ENCODE data around the gene SPATA25. TPM values are rescaled to one million over a fixed set of nuclear protein-coding genes. Genes with fewer than 3 reads are reported as not detected.
A peak's percentile ranks its signal among the peaks of the same experiment; 100 is the strongest.
"Not testable (repeated sequence)": the region's sequence is repeated elsewhere in the genome, so short reads cannot be mapped to it uniquely, and the experiment has no call there.

The SPATA25 gene, protein sequence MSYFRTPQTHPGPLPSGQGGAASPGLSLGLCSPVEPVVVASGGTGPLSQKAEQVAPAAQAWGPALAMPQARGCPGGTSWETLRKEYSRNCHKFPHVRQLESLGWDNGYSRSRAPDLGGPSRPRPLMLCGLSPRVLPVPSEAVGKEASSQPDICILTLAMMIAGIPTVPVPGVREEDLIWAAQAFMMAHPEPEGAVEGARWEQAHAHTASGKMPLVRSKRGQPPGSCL
- not detected for polyA plus RNA-seq (2013, experiment 1 of 4)
- not detected for polyA plus RNA-seq (2013, experiment 2 of 4)
- not detected for polyA plus RNA-seq (2013, experiment 3 of 4)
- 0.57 TPM for polyA plus RNA-seq (2013, experiment 4 of 4)

DNA sequence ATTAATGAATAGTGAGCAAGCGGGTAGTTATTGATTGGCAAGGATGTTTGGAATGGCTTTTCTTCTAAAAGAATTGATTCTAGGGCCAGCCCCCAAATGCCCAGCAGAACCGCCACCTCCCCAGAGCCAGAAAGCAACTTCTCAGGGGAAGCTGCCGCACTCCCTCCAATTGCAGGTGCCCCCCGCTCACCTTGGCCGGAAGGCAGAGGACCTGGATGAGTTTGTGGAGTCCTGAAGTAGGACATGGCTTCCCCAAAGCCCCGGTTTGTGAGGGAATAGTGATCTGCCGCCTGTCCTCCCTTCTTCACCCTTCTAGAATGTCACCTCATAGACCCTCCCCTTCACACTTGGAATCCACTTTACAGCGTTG lies at the start of gene SPATA25:
SPATA25 (minus strand) TSS at position 277 of the 370 bp plus-strand sequence; CDS start at position 245, 32 bp downstream.
- Histone ChIP-seq H3K36me3 (ENCODE audit: control insufficient read depth, insufficient read depth, low read length) (peaks cover 16% of the 10 kb centered on the region), H3K4me1 (ENCODE audit: control insufficient read depth, insufficient read depth, low read length) (peaks cover 9% of the 10 kb centered on the region), H3K27ac (ENCODE audit: insufficient read depth, low read depth, low read length, poor library complexity, severe bottlenecking) (no peak within 1 kb of the TSS), H3K9me3 (ENCODE audit: control insufficient read depth, low read length) (no peaks in the 10 kb centered on the region), H3K4me3 (ENCODE audit: insufficient read depth, low read depth, low read length) (no peak within 1 kb of the TSS), H3K27me3 (ENCODE audit: control insufficient read depth, insufficient read depth, low read length, poor library complexity, severe bottlenecking) (peaks cover 14% of the 10 kb centered on the region)
- WGBS, 2 experiments, result 89 to 93% methylated on average over 8 of the region's 8 CpGs

DNA sequence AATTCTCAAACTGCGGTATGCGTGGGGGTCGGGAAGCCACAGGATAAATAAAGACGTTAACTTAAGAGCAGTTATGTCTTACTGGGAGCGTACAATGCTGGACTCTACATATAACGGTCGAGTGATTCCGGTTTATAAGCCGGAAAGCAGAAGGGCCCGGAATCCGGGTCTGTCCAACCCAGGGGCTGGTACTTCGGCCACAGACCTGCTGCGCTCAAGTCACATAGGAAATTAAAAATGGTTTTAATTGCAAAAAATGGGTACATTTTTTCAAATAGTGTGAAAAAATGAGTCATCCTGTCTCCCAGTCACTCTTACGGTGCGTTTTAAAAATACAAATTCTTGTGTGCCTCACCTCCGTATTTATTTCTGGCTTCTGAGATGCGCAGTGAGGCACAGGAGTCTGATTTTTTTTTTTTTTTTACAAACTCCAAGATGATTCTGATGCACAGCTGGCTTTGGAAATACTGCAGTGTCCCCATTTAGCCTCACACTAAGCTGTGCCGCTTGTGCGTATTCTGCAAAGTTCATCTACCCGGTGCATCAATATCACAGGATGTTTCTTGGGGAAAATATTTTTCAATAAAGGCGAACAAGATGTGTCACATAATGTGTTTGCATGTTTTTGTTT lies 48.1 kb upstream of the SPATA25 start:
- Histone ChIP-seq H3K27ac (ENCODE audit: insufficient read depth, low read depth, low read length, poor library complexity, severe bottlenecking) (peak overlapping the region; percentile 100), H3K36me3 (ENCODE audit: control insufficient read depth, insufficient read depth, low read length) (peaks cover 16% of the 10 kb centered on the region), H3K27me3 (ENCODE audit: control insufficient read depth, insufficient read depth, low read length, poor library complexity, severe bottlenecking) (no peaks in the 10 kb centered on the region), H3K4me3 (ENCODE audit: insufficient read depth, low read depth, low read length) (peak overlapping the region; percentile 72), H3K4me1 (ENCODE audit: control insufficient read depth, insufficient read depth, low read length) (no peaks in the 10 kb centered on the region), H3K9me3 (ENCODE audit: control insufficient read depth, low read length) (no peaks in the 10 kb centered on the region)
- WGBS, 2 experiments, result 30% methylated on average over 21 of the region's 21 CpGs

DNA sequence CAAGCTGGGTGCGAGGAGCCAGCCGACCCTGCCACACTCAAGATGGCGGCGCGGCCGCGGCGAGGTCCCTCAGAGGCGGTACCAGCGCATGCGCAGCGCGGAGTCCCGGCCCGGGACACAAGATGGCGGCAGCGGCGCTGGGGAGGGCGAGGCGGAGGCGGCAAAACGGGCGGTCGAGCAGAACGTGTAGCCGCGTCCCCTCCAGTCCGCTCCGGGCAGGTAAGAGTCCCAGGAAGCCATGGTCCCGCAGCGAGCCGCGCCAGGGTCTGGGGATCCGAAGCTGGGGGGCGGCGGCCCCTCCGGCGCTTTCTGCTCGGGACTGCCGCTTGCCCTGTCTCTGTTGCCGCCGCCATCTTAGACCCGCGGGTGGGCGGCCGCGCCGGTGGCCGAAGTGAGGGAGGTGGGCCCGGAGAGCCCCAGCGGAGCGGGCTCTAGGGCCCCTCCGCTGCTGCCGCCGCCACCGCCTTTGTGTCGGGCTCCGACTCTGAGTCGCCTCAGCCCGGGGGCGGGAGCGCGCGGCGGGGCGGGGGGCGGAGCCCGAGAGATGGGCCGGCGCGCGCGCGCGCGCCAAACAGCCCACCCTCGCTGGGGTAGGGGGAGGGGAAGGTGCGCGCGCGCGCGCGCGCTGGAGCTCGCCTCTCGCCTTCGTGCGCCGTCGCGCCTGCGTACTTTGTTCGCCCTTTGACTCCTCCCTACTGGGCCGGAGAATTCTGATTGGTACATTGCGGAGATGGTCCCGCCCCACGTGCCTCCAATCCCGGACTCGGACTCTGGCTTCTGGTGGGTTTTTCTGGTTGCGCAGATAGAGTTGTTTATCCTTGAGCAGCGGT lies 47.4 kb upstream of the SPATA25 start, which contains the start of gene PCIF1:
PCIF1 (plus strand) TSS at position 98 of the 830 bp plus-strand sequence. CDS start 4,317 bp downstream, outside the sequence.
- no peaks in the 10 kb centered on the region for H3K9me3 ChIP-seq (ENCODE audit: control insufficient read depth, low read length)
- peak within 1 kb of the TSS; percentile 100 for H3K27ac ChIP-seq (ENCODE audit: insufficient read depth, low read depth, low read length, poor library complexity, severe bottlenecking)
- peaks cover 12% of the 10 kb centered on the region for H3K36me3 ChIP-seq (ENCODE audit: control insufficient read depth, insufficient read depth, low read length)
- peak within 1 kb of the TSS; percentile 72 for H3K4me3 ChIP-seq (ENCODE audit: insufficient read depth, low read depth, low read length)
- WGBS, 2 experiments, result 0% methylated on average over 102 of the region's 102 CpGs
- no peaks in the 10 kb centered on the region for H3K27me3 ChIP-seq (ENCODE audit: control insufficient read depth, insufficient read depth, low read length, poor library complexity, severe bottlenecking)
- no peaks in the 10 kb centered on the region for H3K4me1 ChIP-seq (ENCODE audit: control insufficient read depth, insufficient read depth, low read length)

DNA sequence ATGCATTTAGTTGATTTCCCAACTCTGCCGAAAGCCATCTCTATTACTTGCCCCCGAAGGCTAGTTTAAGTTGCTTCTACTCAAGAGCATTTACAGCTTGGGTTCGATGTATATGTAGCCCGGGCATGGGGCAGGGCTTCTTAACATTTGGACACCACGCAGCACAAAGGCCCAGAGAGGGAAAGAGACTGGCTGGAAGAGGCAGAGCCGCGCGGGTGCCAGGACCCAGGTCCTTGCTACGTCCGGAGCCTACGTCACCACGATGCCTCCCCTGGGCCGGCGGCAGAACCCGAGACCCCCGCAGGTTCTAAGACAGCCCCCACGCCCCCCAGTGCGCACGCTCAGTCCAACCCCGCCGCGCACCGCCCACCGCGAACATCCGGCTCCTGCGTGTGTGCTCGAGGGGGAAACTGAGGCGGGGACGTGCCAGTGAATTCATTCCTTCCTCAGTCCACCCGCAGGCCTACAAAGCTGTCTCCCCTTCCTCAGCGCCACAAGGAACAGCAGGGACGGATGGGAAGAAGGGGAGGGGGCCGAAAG lies 46.7 kb upstream of the SPATA25 start:
- Histone ChIP-seq H3K27ac (ENCODE audit: insufficient read depth, low read depth, low read length, poor library complexity, severe bottlenecking) (peak overlapping the region; percentile 100), H3K9me3 (ENCODE audit: control insufficient read depth, low read length) (no peaks in the 10 kb centered on the region), H3K4me3 (ENCODE audit: insufficient read depth, low read depth, low read length) (peak overlapping the region; percentile 72), H3K36me3 (ENCODE audit: control insufficient read depth, insufficient read depth, low read length) (peaks cover 12% of the 10 kb centered on the region), H3K27me3 (ENCODE audit: control insufficient read depth, insufficient read depth, low read length, poor library complexity, severe bottlenecking) (no peaks in the 10 kb centered on the region), H3K4me1 (ENCODE audit: control insufficient read depth, insufficient read depth, low read length) (no peaks in the 10 kb centered on the region)
- 0% methylated on average over 34 of the region's 34 CpGs for WGBS, 2 experiments

DNA sequence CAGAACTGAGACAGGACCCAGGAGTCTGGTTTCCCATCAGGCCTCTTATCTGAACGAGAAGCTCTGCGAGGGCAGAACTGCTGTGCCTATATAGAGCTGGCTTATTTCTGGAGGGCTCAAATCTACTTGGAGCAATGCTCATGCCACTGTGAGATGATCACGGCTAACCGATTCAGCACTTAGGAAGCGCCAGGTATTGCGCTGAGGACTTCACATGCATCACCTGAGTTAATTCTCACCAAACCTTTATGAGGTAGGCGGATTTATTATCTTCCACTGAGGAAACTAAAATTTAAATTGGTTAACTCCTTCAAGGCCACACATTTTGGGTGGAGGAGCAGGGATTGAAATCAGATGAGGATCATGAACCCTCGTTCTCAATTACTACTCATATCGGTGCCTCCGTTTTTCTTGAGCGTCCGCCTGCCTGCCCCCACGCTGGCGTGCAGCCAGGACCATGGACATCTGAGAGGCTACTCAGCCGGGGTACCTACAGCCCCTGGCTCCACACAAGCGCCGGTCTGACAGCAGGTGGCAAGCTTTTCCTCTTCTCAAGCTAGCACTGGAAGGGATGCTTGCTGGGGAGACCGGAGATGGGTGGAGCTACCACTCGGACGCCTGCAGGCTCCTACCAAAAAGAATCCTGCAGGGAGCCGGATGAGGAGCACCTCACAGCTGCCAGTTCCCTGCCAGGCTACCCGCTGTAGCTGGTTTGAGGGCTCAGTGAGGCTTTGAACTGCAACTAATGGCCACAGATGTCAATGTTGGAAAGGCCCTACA lies 46.0 kb upstream of the SPATA25 start:
- H3K36me3 ChIP-seq (ENCODE audit: control insufficient read depth, insufficient read depth, low read length), result peaks cover 6% of the 10 kb centered on the region
- peak overlapping the region; percentile 72 for H3K4me3 ChIP-seq (ENCODE audit: insufficient read depth, low read depth, low read length)
- peak overlapping the region; percentile 100 for H3K27ac ChIP-seq (ENCODE audit: insufficient read depth, low read depth, low read length, poor library complexity, severe bottlenecking)
- H3K4me1 ChIP-seq (ENCODE audit: control insufficient read depth, insufficient read depth, low read length), result no peaks in the 10 kb centered on the region
- WGBS, 2 experiments, result 30% methylated on average over 22 of the region's 22 CpGs
- no peaks in the 10 kb centered on the region for H3K9me3 ChIP-seq (ENCODE audit: control insufficient read depth, low read length)
- H3K27me3 ChIP-seq (ENCODE audit: control insufficient read depth, insufficient read depth, low read length, poor library complexity, severe bottlenecking), result no peaks in the 10 kb centered on the region

DNA sequence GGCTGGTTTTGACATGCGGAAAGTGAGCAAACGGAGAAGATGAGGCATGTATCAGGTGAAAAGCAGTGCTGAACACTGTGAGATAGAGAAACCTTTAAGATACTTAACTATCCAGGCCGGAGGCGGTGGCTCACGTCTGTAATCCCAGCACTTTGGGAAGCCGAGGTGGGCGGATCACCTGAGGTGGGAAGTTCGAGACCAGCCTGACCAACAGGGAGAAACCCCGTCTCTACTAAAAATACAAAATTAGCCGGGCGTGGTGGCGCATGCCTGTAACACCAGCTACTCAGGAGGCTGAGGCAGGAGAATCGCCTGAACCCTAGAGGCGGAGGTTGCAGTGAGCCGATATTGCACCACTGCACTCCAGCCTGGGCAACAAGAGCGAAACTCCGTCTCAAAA lies 44.3 kb upstream of the SPATA25 start:
- H3K4me1 ChIP-seq (ENCODE audit: control insufficient read depth, insufficient read depth, low read length); H3K9me3 ChIP-seq (ENCODE audit: control insufficient read depth, low read length); H3K36me3 ChIP-seq (ENCODE audit: control insufficient read depth, insufficient read depth, low read length); H3K27me3 ChIP-seq (ENCODE audit: control insufficient read depth, insufficient read depth, low read length, poor library complexity, severe bottlenecking); H3K4me3 ChIP-seq (ENCODE audit: insufficient read depth, low read depth, low read length); H3K27ac ChIP-seq (ENCODE audit: insufficient read depth, low read depth, low read length, poor library complexity, severe bottlenecking): not testable (repeated sequence)
- 94 to 95% methylated on average over 17 of the region's 17 CpGs for WGBS, 2 experiments

DNA sequence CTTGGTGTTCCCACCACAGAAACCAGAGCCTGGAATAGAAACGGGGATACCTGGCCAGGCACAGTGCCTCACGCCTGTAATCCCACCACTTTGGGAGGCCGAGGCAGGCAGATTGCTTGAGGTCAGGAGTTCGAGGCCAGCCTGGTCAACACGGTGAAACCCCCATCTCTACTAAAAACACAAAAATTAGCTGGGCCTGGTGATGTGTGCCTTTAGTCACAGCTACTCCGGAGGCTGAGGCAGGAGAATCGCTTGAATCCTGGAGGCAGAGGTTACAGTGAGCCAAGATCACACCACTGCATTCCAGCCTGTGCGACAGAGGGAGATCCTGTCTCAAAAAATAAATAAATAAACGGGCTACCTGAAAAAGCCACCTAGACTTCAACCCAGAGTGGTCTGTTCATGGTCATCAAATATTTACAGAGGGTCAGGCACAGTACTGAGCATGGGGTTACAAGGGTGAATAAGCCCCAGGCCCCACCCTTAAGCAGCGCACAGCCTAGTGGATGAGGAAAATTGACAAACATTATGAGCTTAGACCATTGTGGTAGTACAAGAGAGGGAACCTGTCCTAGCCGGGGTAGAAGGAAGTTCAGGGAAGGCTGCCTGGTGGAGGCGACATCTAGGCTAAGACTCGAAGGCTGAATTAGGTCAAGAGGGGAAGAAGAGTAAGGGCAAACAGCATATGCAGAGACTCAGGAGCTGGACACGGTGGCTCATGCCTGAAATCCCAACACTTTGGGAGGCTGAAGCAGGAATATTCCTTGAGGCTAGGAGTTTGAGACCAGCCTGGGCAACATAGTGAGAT lies 39.9 kb upstream of the SPATA25 start:
- Histone ChIP-seq H3K9me3 (ENCODE audit: control insufficient read depth, low read length) (no peaks in the 10 kb centered on the region), H3K4me3 (ENCODE audit: insufficient read depth, low read depth, low read length) (no peak overlapping the region), H3K36me3 (ENCODE audit: control insufficient read depth, insufficient read depth, low read length) (no peaks in the 10 kb centered on the region), H3K27ac (ENCODE audit: insufficient read depth, low read depth, low read length, poor library complexity, severe bottlenecking) (no peak overlapping the region), H3K4me1 (ENCODE audit: control insufficient read depth, insufficient read depth, low read length) (peaks cover 14% of the 10 kb centered on the region), H3K27me3 (ENCODE audit: control insufficient read depth, insufficient read depth, low read length, poor library complexity, severe bottlenecking) (no peaks in the 10 kb centered on the region)
- WGBS, 2 experiments, result 92 to 94% methylated on average over 14 of the region's 14 CpGs

DNA sequence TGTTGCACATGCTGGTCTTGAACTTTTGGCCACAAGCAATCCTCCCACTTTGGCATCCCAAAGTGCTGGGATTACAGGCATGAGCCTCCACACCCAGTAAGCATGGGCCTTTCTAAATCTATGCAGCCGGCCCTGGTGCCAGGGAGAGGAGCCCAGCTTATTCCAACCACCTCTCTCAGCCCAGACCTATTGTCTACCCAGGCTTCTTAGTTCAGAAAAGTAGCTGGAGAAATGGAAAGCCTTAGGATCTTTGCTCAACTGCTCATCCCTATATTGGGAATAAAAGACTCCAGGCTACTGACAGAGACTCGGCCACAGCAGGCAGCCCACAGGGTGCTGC lies 39.3 kb upstream of the SPATA25 start:
- Histone ChIP-seq H3K4me1 (ENCODE audit: control insufficient read depth, insufficient read depth, low read length) (peaks cover 14% of the 10 kb centered on the region), H3K27ac (ENCODE audit: insufficient read depth, low read depth, low read length, poor library complexity, severe bottlenecking) (no peak overlapping the region)
- WGBS, 2 experiments, result 87 to 88% methylated on average over 2 of the region's 2 CpGs

More for the DNA sequence above, 39.3 kb upstream of the SPATA25 start:
- Histone ChIP-seq H3K36me3 (ENCODE audit: control insufficient read depth, insufficient read depth, low read length) (no peaks in the 10 kb centered on the region), H3K27me3 (ENCODE audit: control insufficient read depth, insufficient read depth, low read length, poor library complexity, severe bottlenecking) (no peaks in the 10 kb centered on the region), H3K4me3 (ENCODE audit: insufficient read depth, low read depth, low read length) (no peak overlapping the region), H3K9me3 (ENCODE audit: control insufficient read depth, low read length) (no peaks in the 10 kb centered on the region)
